ENCODE results near the gene OGFR.

GRCh38 chr20:62835931-62836861 is 31.6 kb downstream of the OGFR start:
- TF ChIP-seq SUZ12 (IDR thresholded peaks at IDR 0.05) (no peak), HDGF (IDR thresholded peaks at IDR 0.05; ENCODE audit: borderline replicate concordance) (no peak), ELF4 (IDR thresholded peaks at IDR 0.05) (no peak)

All from HEK293T (cell line).